ENCODE measurements around the gene MXI1.

DNA sequence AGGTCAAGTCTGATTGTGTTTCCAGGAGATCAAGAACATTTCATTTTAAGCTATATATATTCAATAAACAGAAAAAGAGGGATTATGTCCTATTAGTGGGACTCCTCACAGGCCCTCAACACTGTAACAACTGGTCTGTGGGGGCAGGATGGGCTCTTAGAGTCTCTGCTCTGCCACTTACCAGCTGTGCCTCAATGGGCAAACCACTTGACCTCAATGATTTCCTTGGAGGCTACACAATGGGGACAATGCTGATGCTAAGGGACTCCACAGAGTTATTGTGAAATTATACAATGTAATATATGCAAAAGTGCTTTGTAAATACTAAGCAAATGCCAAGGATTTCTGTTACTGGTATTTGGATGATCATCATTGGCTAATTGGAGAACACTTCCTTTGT lies 33.2 kb upstream of the MXI1 start:
- TF ChIP-seq, protein P1, sequence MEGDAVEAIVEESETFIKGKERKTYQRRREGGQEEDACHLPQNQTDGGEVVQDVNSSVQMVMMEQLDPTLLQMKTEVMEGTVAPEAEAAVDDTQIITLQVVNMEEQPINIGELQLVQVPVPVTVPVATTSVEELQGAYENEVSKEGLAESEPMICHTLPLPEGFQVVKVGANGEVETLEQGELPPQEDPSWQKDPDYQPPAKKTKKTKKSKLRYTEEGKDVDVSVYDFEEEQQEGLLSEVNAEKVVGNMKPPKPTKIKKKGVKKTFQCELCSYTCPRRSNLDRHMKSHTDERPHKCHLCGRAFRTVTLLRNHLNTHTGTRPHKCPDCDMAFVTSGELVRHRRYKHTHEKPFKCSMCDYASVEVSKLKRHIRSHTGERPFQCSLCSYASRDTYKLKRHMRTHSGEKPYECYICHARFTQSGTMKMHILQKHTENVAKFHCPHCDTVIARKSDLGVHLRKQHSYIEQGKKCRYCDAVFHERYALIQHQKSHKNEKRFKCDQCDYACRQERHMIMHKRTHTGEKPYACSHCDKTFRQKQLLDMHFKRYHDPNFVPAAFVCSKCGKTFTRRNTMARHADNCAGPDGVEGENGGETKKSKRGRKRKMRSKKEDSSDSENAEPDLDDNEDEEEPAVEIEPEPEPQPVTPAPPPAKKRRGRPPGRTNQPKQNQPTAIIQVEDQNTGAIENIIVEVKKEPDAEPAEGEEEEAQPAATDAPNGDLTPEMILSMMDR (conservative IDR thresholded peaks at IDR 0.05; ENCODE audit: low read depth, low read length): no peak
- TF ChIP-seq RFX5 (IDR thresholded peaks at IDR 0.05; ENCODE audit: low read depth, low read length) (no peak), POLR2A (IDR thresholded peaks at IDR 0.05; ENCODE audit: low read depth, low read length) (no peak), CEBPB (IDR thresholded peaks at IDR 0.05; ENCODE audit: low read depth, low read length) (no peak), FOS (IDR thresholded peaks at IDR 0.05; ENCODE audit: low read depth, low read length) (no peak), MXI1 (IDR thresholded peaks at IDR 0.05; ENCODE audit: borderline replicate concordance, low read depth, low read length) (no peak), NFE2L2 (IDR thresholded peaks at IDR 0.05; ENCODE audit: low read depth, low read length) (no peak), RCOR1 (IDR thresholded peaks at IDR 0.05; ENCODE audit: insufficient replicate concordance, low read length) (no peak), MAFK (IDR thresholded peaks at IDR 0.05; ENCODE audit: low read depth, low read length) (no peak), RAD21 (IDR thresholded peaks at IDR 0.05; ENCODE audit: low read length) (no peak), MAZ (IDR thresholded peaks at IDR 0.05; ENCODE audit: borderline replicate concordance, low read depth, low read length) (no peak), SMC3 (IDR thresholded peaks at IDR 0.05; ENCODE audit: low read depth, low read length) (no peak)
- TF ChIP-seq, protein P2, sequence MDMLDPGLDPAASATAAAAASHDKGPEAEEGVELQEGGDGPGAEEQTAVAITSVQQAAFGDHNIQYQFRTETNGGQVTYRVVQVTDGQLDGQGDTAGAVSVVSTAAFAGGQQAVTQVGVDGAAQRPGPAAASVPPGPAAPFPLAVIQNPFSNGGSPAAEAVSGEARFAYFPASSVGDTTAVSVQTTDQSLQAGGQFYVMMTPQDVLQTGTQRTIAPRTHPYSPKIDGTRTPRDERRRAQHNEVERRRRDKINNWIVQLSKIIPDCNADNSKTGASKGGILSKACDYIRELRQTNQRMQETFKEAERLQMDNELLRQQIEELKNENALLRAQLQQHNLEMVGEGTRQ (IDR thresholded peaks at IDR 0.05; ENCODE audit: low read depth, low read length): no peak
